ENCODE results near the gene MMP1. TPM values are rescaled to one million over a fixed set of nuclear protein-coding genes. Genes with fewer than 3 reads are reported as not detected.

Gene MMP1
- total and polyA plus RNA-seq, 2 of the 4 experiments (the other 2 are of a cell fraction), result 166 to 245 TPM

DNA sequence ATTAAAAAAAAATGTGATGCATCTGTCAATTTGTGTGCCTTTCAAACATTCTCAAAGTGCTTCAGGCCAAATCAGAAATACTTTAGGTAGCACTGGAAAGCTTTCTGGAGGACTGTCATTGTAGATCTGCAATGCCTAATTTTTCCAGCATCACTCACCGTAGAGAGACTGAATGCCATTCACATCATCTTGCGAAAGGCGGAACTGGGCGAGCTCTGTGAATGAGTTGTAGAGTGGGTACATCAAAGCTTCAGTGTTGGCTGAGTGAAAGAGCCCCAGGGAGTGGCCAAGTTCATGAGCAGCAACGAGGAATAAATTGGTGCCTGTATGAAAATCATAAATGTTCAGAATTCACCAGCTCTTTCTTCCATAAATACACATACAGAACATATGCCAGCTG lies 21.5 kb downstream of the MMP1 start:
- Histone ChIP-seq H4K91ac (ENCODE audit: insufficient read depth, low read depth, low read length) (no peak overlapping the region), H4K8ac (ENCODE audit: low read depth in 2 of 2, low read length in 2 of 2) (no peak overlapping the region), H3K27me3 (ENCODE audit: control insufficient read depth, insufficient read depth, low read length) (no peaks in the 10 kb centered on the region), H3K56ac (ENCODE audit: extremely low read depth, insufficient read depth, low read length) (no peak overlapping the region), H3K23ac (ENCODE audit: low read depth, low read length) (no peak overlapping the region), H2BK20ac (ENCODE audit: low read depth, low read length) (no peak overlapping the region), H3K9ac (ENCODE audit: low read depth, low read length) (no peak overlapping the region), H2BK15ac (ENCODE audit: low read depth, low read length) (no peak overlapping the region), H3K14ac (replicated peaks; ENCODE audit: low read depth, low read length) (no peak overlapping the region), H3K9me3 (ENCODE audit: control insufficient read depth, insufficient read depth, low read length) (no peaks in the 10 kb centered on the region), H3K4me3 (ENCODE audit: insufficient read depth, low read depth, low read length) (no peak overlapping the region), H3K79me1 (ENCODE audit: low read depth in 1 of 2, low read length in 2 of 2) (no peaks in the 10 kb centered on the region), H3K18ac (ENCODE audit: low read depth, low read length) (no peak overlapping the region), H4K5ac (ENCODE audit: low read depth, low read length) (no peak overlapping the region), H3K4ac (ENCODE audit: low read depth, low read length) (no peak overlapping the region), H2BK120ac (ENCODE audit: low read depth, low read length) (no peak overlapping the region), H3K36me3 (ENCODE audit: control insufficient read depth, insufficient read depth, low read length) (no peaks in the 10 kb centered on the region), H2AK5ac (ENCODE audit: low read depth, low read length) (no peak overlapping the region), H2BK5ac (ENCODE audit: low read depth, low read length, poor library complexity, severe bottlenecking) (no peak overlapping the region), H2AFZ (replicated peaks; ENCODE audit: low read length, poor library complexity) (no peak overlapping the region), H4K20me1 (ENCODE audit: insufficient read depth, low read length) (no peaks in the 10 kb centered on the region), H3K9me1 (ENCODE audit: insufficient read depth, low read length) (peaks cover 5% of the 10 kb centered on the region; the same call in 1 of the 2 replicates), H3K4me1 (ENCODE audit: control insufficient read depth, insufficient read depth, low read length) (no peaks in the 10 kb centered on the region), H2AK9ac (replicated peaks; ENCODE audit: low read depth, low read length, poor library complexity) (no peak overlapping the region), H3K27ac (ENCODE audit: insufficient read depth, low read length) (no peak overlapping the region), H3K4me2 (ENCODE audit: low read depth, low read length) (no peak overlapping the region)
- TF ChIP-seq CEBPB (IDR thresholded peaks at IDR 0.05; ENCODE audit: low read depth, low read length) (no peak), NFE2L2 (IDR thresholded peaks at IDR 0.05; ENCODE audit: low read depth, low read length) (no peak), FOS (IDR thresholded peaks at IDR 0.05; ENCODE audit: low read depth, low read length) (no peak), SMC3 (IDR thresholded peaks at IDR 0.05; ENCODE audit: low read depth, low read length) (no peak), RCOR1 (IDR thresholded peaks at IDR 0.05; ENCODE audit: insufficient replicate concordance, low read length) (no peak), MAFK (IDR thresholded peaks at IDR 0.05; ENCODE audit: low read depth, low read length) (no peak), RFX5 (IDR thresholded peaks at IDR 0.05; ENCODE audit: low read depth, low read length) (no peak)
- TF ChIP-seq, protein P1, sequence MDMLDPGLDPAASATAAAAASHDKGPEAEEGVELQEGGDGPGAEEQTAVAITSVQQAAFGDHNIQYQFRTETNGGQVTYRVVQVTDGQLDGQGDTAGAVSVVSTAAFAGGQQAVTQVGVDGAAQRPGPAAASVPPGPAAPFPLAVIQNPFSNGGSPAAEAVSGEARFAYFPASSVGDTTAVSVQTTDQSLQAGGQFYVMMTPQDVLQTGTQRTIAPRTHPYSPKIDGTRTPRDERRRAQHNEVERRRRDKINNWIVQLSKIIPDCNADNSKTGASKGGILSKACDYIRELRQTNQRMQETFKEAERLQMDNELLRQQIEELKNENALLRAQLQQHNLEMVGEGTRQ (IDR thresholded peaks at IDR 0.05; ENCODE audit: low read depth, low read length), result no peak
- TF ChIP-seq, protein P2, sequence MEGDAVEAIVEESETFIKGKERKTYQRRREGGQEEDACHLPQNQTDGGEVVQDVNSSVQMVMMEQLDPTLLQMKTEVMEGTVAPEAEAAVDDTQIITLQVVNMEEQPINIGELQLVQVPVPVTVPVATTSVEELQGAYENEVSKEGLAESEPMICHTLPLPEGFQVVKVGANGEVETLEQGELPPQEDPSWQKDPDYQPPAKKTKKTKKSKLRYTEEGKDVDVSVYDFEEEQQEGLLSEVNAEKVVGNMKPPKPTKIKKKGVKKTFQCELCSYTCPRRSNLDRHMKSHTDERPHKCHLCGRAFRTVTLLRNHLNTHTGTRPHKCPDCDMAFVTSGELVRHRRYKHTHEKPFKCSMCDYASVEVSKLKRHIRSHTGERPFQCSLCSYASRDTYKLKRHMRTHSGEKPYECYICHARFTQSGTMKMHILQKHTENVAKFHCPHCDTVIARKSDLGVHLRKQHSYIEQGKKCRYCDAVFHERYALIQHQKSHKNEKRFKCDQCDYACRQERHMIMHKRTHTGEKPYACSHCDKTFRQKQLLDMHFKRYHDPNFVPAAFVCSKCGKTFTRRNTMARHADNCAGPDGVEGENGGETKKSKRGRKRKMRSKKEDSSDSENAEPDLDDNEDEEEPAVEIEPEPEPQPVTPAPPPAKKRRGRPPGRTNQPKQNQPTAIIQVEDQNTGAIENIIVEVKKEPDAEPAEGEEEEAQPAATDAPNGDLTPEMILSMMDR (conservative IDR thresholded peaks at IDR 0.05; ENCODE audit: low read depth, low read length), result no peak
- POLR2A ChIA-PET (ENCODE audit: unreplicated experiment), result no interaction called here
- dilution Hi-C loops (cut with HindIII; ENCODE audit: low sequenced_read_pairs, unreplicated experiment), result no loop called here
- CTCF ChIA-PET, result no interaction called here
- ATAC-seq (ENCODE audit: low read depth) (no peak; the same call in 1 of the 2 replicates), DNase-seq (no peak)
- BruUV-seq (replicated peaks), result no TSS peak
- intact Hi-C loops (cut with micrococcal nuclease), result no loop called here
- WGBS, 2 experiments (ENCODE audit: extremely low coverage in 2 of 2, insufficient read length in 1 of 2), result no CpG with 5 or more reads among the region's 5 CpGs
- in situ Hi-C loops (cut with MboI; ENCODE audit: low sequenced_read_pairs), result no loop called here

Data from IMR-90 (cell line).